ENCODE measurements around the gene ACOT11.
"Not testable (repeated sequence)": the region's sequence is repeated elsewhere in the genome, so short reads cannot be mapped to it uniquely, and the experiment has no call there.

The ACOT11 gene

GRCh38 chr1:54635804-54636203 lies 87.8 kb downstream of the ACOT11 start:
- DNase-seq; intact Hi-C loops (cut with DNase I): not testable (repeated sequence)

GRCh38 chr1:54636461-54637446 lies 88.7 kb downstream of the ACOT11 start:
- DNase-seq = not testable (repeated sequence)

GRCh38 chr1:54640361-54640760 lies 92.3 kb downstream of the ACOT11 start:
- intact Hi-C loops (cut with DNase I) = no loop called here
- DNase-seq = no peak

More at GRCh38 chr1:54636461-54637446, 88.7 kb downstream of the ACOT11 start:
- intact Hi-C loops (cut with DNase I) = not testable (repeated sequence)

DNA sequence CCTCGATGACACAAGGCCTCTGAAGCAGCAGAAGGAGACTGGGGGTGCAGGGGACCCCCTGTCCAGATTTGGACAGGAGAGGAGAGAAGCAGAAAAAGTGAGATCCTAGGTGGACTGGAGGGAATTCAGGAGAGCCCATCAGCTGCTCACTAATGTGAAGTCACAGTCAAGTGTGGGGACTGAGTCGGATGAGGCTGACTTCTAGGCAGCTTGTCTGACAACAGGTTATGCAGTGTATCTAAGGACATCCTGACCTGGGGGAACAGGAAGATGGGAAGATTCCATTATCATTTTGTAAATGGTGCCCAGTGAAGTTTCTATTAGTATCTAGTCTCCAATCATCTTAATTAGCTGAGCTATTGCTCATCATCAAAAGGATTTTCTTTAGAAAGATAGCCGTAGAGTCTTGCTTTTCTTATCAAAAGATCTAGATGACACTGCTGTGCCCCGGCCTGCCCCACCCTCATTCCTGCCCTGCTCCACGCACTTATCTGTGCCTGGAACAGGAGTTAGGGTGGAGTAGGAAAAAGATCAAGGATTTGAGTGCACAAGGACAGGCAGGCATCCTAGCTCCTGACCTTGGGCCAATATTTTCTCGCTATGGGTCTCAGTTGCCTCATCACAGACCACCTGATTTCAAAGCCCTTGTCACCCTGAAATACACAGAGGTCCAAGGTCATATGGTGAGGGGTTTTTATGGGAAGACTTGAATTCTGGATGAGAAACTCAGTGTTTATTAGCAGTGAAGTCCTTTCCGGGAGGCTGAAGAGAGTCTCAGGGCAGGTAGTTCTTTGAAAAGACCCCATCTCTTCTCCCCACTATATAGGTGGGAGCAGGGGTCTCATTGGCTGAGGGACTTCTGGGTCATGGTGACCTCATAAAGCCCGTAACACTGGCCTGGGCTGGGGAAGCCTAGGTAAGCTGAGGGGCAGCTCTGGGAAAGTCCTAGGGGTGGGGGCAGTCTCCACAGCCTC lies 93.1 kb downstream of the ACOT11 start, which contains the start of gene MROH7:
Gene MROH7, plus strand, starts transcription at position 924 of the 974 bp plus-strand sequence. CDS start 11,141 bp downstream, outside the sequence.
- intact Hi-C loops (cut with DNase I) = no loop called here
- no peak for DNase-seq

- no peak for DNase-seq
Observed at GRCh38 chr1:54643736-54644135, 95.7 kb downstream of the ACOT11 start.

DNA sequence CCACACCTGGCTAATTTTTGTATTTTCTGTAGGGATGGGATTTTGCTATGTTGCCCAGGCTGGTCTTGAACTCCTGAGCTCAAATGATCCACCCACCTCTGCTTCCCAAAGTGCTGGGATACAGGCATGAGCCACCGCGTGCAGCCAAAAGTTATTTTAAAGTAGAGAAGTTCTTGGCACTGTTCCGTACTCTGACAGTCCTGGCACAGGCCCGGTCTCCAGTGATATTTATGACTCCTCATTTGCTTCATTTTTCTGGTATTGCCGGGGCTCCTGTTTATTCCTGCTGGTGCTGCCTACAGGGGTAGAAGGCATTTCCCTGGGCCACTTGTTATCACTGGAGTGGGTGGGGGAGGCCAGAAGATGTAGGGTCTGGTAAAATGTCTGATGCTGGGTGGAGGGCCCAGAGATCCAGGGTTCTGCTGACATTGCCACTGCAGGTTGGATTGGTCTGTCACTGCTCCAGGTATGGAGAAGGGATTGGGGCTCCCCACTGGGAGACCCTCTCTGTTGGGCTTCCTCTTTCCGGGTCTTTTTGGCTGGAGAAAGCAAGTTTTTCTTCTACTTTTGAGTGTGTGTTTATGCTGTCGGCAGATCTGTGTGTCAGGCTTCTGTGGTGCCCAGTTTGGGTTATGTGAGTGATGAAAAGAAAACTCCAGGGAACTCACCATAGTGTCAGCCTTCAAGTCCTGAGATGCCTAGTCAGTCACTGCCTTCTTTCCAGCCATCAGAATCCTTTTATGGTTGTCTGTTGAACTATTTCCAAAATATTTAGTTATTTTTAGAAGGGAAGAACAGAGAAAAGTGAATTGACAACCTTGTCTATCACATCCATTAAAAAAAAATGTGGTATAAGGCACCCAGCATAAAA lies 98.0 kb downstream of the ACOT11 start:
- no peak for DNase-seq
- intact Hi-C loops (cut with DNase I) = no loop called here

More at GRCh38 chr1:54643736-54644135, 95.7 kb downstream of the ACOT11 start:
- intact Hi-C loops (cut with DNase I) = no loop called here

DNA sequence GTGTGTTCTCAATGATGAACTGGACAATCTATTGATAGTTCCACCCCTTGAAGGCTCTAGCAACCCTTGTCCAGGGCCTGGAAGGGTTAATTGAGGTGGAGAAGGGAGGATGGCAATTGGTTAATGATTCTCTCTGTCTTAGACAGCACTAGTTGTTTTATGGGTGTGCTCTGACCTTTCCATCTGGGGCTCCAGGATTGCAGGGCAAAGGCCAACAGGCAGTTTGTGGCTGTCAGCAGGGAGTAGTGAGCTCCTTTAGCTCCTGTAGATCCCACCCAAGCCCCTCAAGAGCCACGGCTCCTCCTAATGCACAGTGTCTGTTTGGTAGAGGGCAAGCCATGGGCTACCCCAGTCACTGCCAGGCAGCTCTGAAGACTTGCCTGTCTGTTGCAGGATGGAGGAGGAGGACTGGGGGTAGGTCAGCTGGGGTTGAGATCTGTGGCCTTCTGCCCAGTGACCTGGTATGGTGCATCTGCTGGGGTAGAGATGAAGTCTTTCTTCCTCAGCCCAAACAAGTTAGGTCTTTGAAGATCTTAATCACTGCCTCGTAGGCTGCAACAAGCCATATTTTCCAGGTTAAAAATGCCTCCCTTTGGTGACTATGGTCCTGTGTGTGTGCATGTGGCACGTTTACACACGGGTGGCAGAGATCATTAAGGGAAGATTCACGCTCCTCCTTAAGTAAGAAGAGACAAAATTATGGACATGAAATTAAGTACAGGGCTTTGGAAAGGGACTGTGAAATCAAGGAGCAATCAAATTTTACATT lies 101.3 kb downstream of the ACOT11 start:
- intact Hi-C loops (cut with DNase I) = no loop called here
- peak in 1 of 10 donors; percentile 13 for DNase-seq

DNA sequence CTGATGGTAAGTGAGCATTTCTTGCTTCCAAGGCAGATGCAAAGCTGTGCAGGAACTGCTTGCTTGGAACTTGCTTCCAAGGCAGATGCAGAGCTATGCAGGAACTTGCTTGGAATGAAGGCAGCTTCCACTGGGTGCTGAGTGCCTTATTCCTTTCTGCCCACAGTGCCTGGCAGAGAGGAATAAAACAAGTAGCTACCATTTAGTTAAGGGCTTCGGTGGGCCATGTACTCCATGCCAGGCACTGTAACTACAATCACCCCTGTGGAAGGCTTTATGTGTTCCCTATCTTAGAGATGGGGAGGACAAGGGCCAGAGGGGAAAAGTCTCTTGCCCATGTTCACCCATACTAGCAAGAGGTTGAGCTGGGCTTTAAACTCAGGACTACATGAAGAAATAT lies 101.9 kb downstream of the ACOT11 start:
- intact Hi-C loops (cut with DNase I) = no loop called here
- DNase-seq = no peak

GRCh38 chr1:54650417-54650816 lies 102.4 kb downstream of the ACOT11 start:
- DNase-seq = no peak
- intact Hi-C loops (cut with DNase I) = no loop called here

DNA sequence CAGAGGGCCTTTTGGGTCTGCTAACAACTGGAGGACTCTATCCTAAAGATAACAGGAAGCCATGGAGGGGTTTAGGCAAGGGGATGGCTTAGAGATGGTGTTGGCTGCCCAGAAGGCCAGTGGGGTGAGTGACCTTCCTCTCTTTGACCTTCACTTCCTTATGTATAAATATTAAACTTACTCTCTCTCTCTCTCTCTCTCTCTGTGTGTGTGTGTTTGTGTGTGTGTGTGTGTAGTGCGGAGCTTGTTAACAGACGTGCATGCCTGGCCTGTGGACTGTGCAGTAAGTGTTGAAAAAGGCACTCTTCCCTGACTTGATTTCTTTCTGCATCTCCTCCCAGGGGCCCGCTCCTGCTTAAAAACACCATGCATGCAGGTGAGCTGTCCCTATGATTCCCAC lies 103.6 kb downstream of the ACOT11 start:
- no peak for DNase-seq
- intact Hi-C loops (cut with DNase I) = no loop called here

- no peak for DNase-seq
- intact Hi-C loops (cut with DNase I) = no loop called here
Observed at GRCh38 chr1:54652168-54652567, 104.1 kb downstream of the ACOT11 start.

GRCh38 chr1:54653036-54653435 lies 105.0 kb downstream of the ACOT11 start:
- DNase-seq = no peak
- intact Hi-C loops (cut with DNase I) = no loop called here

GRCh38 chr1:54658164-54658913 lies 110.3 kb downstream of the ACOT11 start:
- no peak for DNase-seq
- intact Hi-C loops (cut with DNase I) = no loop called here
